Endothelial cell of umbilical vein (primary cell): Measurements from ENCODE around the gene PRDM8. TPM values are rescaled to one million over a fixed set of nuclear protein-coding genes. Genes with fewer than 3 reads are reported as not detected.

Source experiments
- BruUV-seq: library from RNA; stranded (reverse); fragments of 400-500 nt; replicated peaks from 2 replicates; lab custom pipeline; 2021; lab: Mats Ljungman, UMichigan
- CTCF ChIA-PET: fragments of 300-600, 350-600 bp; sonication (Branson Sonifier 250); formaldehyde crosslinking; loops from one replicate; lab custom pipeline; 2021; ENCODE audit warnings: antibody characterized with exemption, inconsistent platforms; lab: Charles Lee
- POLR2A ChIA-PET: fragments of 300-600, 350-600 bp; sonication (Branson Sonifier 250); formaldehyde crosslinking; loops from one replicate; lab custom pipeline; 2021; ENCODE audit warnings: antibody characterized with exemption, inconsistent platforms; lab: Charles Lee
- DNase-seq: peaks from one replicate; pipeline ENCODE4 v3.0.0-alpha.2; 2011; ENCODE audit warnings: low read depth, low spot score
- FAIRE-seq: peaks from 2 replicates; lab custom pipeline; 2011; peaks lifted over from hg19 to GRCh38; lab: Jason Lieb, UNC
- H2AFZ ChIP-seq: 2 replicates; pipeline ENCODE4 v1.6.0; 2012; ENCODE audit warnings: low read depth, low read length, control low read depth, inconsistent platforms
- H3K27ac ChIP-seq: 2 replicates; pipeline ENCODE4 v1.5.1; 2011; ENCODE audit warnings: low read depth, mild to moderate bottlenecking, control low read depth, low read length, moderate library complexity; ENCODE audit not compliant: insufficient read depth
- H3K27me3 ChIP-seq, 2 experiments: 2 replicates each; pipeline versions ENCODE4 v1.6.0 to v1.6.1; 2011; ENCODE audit warnings: low read length in 2 of 2, mixed read lengths in 1 of 2; ENCODE audit not compliant: control insufficient read depth in 2 of 2, insufficient read depth in 2 of 2
- H3K36me3 ChIP-seq, 2 experiments: 2 replicates in 1 of 2; 3 replicates in 1 of 2; pipeline ENCODE4 v1.5.1; 2011; ENCODE audit warnings: low read length in 2 of 2, mild to moderate bottlenecking in 1 of 2, moderate library complexity in 1 of 2; ENCODE audit not compliant: control insufficient read depth in 2 of 2, insufficient read depth in 2 of 2; ENCODE audit errors: extremely low read depth in 1 of 2
- H3K4me1 ChIP-seq: 3 replicates; pipeline ENCODE4 v1.5.1; 2011; ENCODE audit warnings: mild to moderate bottlenecking, low read length; ENCODE audit not compliant: control insufficient read depth, insufficient read depth; ENCODE audit errors: extremely low read depth
- H3K4me2 ChIP-seq: 2 replicates; pipeline ENCODE4 v1.6.1; 2011; ENCODE audit warnings: low read length, control low read depth, mixed read lengths; ENCODE audit not compliant: insufficient read depth
- H3K4me3 ChIP-seq, 3 experiments: fragments of 200-600 bp in 1 of 3; sonication (generic), shearing (Covaris generic) in 1 of 3; replicated peaks in 1 of 3; 2 replicates each; pipeline ENCODE4 v1.5.1; 2011 to 2016; ENCODE audit warnings: control low read depth in 3 of 3, low read length in 3 of 3, mild to moderate bottlenecking in 2 of 3, inconsistent platforms in 1 of 3, low read depth in 1 of 3, moderate library complexity in 1 of 3; ENCODE audit not compliant: insufficient read depth in 1 of 3
- H3K79me2 ChIP-seq: 2 replicates; pipeline ENCODE4 v1.6.0; 2012; ENCODE audit warnings: low read length, inconsistent platforms; ENCODE audit not compliant: control insufficient read depth, insufficient read depth
- H3K9ac ChIP-seq: replicated peaks from 2 replicates; pipeline ENCODE3; 2011; ENCODE audit warnings: low read length, control low read depth; ENCODE audit not compliant: insufficient read depth; ENCODE audit errors: extremely low read depth
- H3K9me1 ChIP-seq: replicated peaks from 3 replicates; pipeline ENCODE4 v1.6.0; 2011; ENCODE audit warnings: mild to moderate bottlenecking, low read length; ENCODE audit not compliant: control insufficient read depth, insufficient read depth; ENCODE audit errors: extremely low read depth
- H3K9me3 ChIP-seq: replicated peaks from 2 replicates; pipeline ENCODE4 v1.5.1; 2012; ENCODE audit warnings: low read length, inconsistent platforms; ENCODE audit not compliant: control insufficient read depth, insufficient read depth
- H4K20me1 ChIP-seq: replicated peaks from 2 replicates; pipeline ENCODE3; 2011; ENCODE audit warnings: mild to moderate bottlenecking, low read length; ENCODE audit not compliant: control insufficient read depth, insufficient read depth; ENCODE audit errors: extremely low read depth
- EZH2 ChIP-seq: IDR thresholded peaks from 2 replicates; pipeline ENCODE4 v1.6.1; 2012; ENCODE audit warnings: borderline replicate concordance, low read depth, mild to moderate bottlenecking, moderate library complexity, low read length, inconsistent platforms; ENCODE audit not compliant: severe bottlenecking
- FOS ChIP-seq: IDR thresholded peaks from 2 replicates; pipeline ENCODE4 v1.6.1; 2011; ENCODE audit warnings: mild to moderate bottlenecking, low read length, moderate library complexity, borderline replicate concordance; ENCODE audit not compliant: insufficient read depth
- JUN ChIP-seq: IDR thresholded peaks from 2 replicates; pipeline ENCODE4 v1.6.1; 2011; ENCODE audit warnings: borderline replicate concordance, low read depth; ENCODE audit not compliant: insufficient read length, insufficient read depth
- MAX ChIP-seq: IDR thresholded peaks from 2 replicates; pipeline ENCODE4 v1.6.1; 2011; ENCODE audit not compliant: insufficient read depth, insufficient read length
- MYC ChIP-seq: IDR thresholded peaks from one replicate; pipeline ENCODE4 v1.6.1; 2011; ENCODE audit warnings: mild to moderate bottlenecking, low read depth, low read length
- POLR2A ChIP-seq: IDR thresholded peaks from 2 replicates; pipeline ENCODE4 v1.6.1; 2012; ENCODE audit warnings: low read depth, mild to moderate bottlenecking, control low read depth, low read length
- POLR2AphosphoS5 ChIP-seq: IDR thresholded peaks from 2 replicates; pipeline ENCODE4 v1.6.1; 2012; ENCODE audit warnings: low read depth, mild to moderate bottlenecking, control low read depth, low read length, moderate library complexity; ENCODE audit not compliant: insufficient read depth
- dilution Hi-C: fragments of 300-500 bp; cut with MboI; formaldehyde crosslinking; loops from one replicate; pipeline ENCODE4 v1.15.0; 2019; ENCODE audit warnings: low sequenced_read_pairs; ENCODE audit not compliant: extremely low pct_ligation_motif_present
- intact Hi-C: fragments of 100-400 bp; cut with micrococcal nuclease; formaldehyde crosslinking; loops from one replicate; pipeline ENCODE4 v1.10.0; 2022
- polyA plus RNA-seq, 4 experiments: library from polyadenylated mRNA; depleted of rRNA in 3 of 4; stranded (reverse) in 3 of 4; unstranded in 1 of 4; fragments of >200 nt; gene quantifications; 2 replicates each; pipeline versions ENCODE4 v1.2.1 to v1.2.3, GENCODE V29; 2011 to 2012; ENCODE audit warnings: missing spikeins in 1 of 4
- total RNA-seq: library from RNA; stranded (reverse); gene quantifications from 2 replicates; pipeline ENCODE4 v1.2.3, GENCODE V29; 2021
- TF ChIP-seq, protein P1 (sequence below), 2 donors: IDR thresholded peaks; 1 replicate in 1 of 2; 2 replicates in 1 of 2; pipeline ENCODE4 v1.5.1; 2011; ENCODE audit warnings: low read length in 2 of 2, mild to moderate bottlenecking in 2 of 2, moderate library complexity in 2 of 2, control low read depth in 1 of 2, inconsistent platforms in 1 of 2, low read depth in 1 of 2; ENCODE audit not compliant: insufficient read depth in 1 of 2; ENCODE audit errors: extremely low read depth in 1 of 2

The PRDM8 gene
- total and polyA plus RNA-seq, 2 donors (not counting 3 experiments of a cell fraction or from before 2014, with no cell fraction given): 0.28 to 0.82 TPM

GRCh38 chr4:80202741-80203553 is 5.6 kb downstream of the PRDM8 start:
- Histone ChIP-seq H3K4me2 (peak overlapping the region; percentile 55), H4K20me1 (no peaks in the 10 kb centered on the region), H3K36me3 (no peaks in the 10 kb centered on the region), H3K27ac (no peak overlapping the region), H3K4me3 (peak overlapping the region; percentile 43 to 48 (median 47)), H3K4me1 (peaks cover 13% of the 10 kb centered on the region), H3K9ac (peak overlapping the region; percentile 28), H3K9me3 (no peaks in the 10 kb centered on the region), H3K27me3 (peaks cover 31 to 39% of the 10 kb centered on the region in 2 experiments), H3K79me2 (no peaks in the 10 kb centered on the region), H3K9me1 (no peaks in the 10 kb centered on the region), H2AFZ (peak overlapping the region; percentile 91)
- ChIA-PET CTCF (interaction anchor here (0.6 to 5.9 kb wide), 29 partner anchors 9 to 1250 kb away, joined by 3 to 93 read pairs (median 4); partner anchors contain the start of genes ANTXR2, CFAP299 and FGF5), POLR2A (interaction anchor here (1.3 kb wide), 1 partner anchor 17 kb away, joined by 4 read pairs; no protein-coding TSS in a partner anchor)
- dilution Hi-C loops (no loop called here), intact Hi-C loops (loop anchor here (1.0 to 5.0 kb wide), 7 partner anchors 12 to 1251 kb away; partner anchors contain the start of gene ANTXR2)
- peak; percentile 44 for TF ChIP-seq EZH2
- TF ChIP-seq FOS: no peak
- TF ChIP-seq POLR2A: no peak
- DNase-seq (peak; percentile 37), FAIRE-seq (peak; percentile 42)
- no TSS peak for BruUV-seq

GRCh38 chr4:80204433-80205011 is 7.2 kb downstream of the PRDM8 start:
- TF ChIP-seq, protein P1, sequence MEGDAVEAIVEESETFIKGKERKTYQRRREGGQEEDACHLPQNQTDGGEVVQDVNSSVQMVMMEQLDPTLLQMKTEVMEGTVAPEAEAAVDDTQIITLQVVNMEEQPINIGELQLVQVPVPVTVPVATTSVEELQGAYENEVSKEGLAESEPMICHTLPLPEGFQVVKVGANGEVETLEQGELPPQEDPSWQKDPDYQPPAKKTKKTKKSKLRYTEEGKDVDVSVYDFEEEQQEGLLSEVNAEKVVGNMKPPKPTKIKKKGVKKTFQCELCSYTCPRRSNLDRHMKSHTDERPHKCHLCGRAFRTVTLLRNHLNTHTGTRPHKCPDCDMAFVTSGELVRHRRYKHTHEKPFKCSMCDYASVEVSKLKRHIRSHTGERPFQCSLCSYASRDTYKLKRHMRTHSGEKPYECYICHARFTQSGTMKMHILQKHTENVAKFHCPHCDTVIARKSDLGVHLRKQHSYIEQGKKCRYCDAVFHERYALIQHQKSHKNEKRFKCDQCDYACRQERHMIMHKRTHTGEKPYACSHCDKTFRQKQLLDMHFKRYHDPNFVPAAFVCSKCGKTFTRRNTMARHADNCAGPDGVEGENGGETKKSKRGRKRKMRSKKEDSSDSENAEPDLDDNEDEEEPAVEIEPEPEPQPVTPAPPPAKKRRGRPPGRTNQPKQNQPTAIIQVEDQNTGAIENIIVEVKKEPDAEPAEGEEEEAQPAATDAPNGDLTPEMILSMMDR (IDR thresholded peaks at IDR 0.05; ENCODE audit: extremely low read depth in 1 of 2, insufficient read depth in 1 of 2, low read depth in 1 of 2, low read length in 2 of 2): no peak
- no peak for TF ChIP-seq EZH2
- no peak for TF ChIP-seq MAX
- no peak for TF ChIP-seq POLR2A
- TF ChIP-seq POLR2AphosphoS5: no peak
- no peak for TF ChIP-seq MYC
- no peak for TF ChIP-seq JUN
- no peak for TF ChIP-seq FOS
- CTCF ChIA-PET: interaction anchor here (1.2 to 2.5 kb wide), 2 partner anchors 11 to 16 kb away, joined by 4 to 11 read pairs; no protein-coding TSS in a partner anchor
- dilution Hi-C loops (no loop called here), intact Hi-C loops (loop anchor here (5.0 kb wide), 3 partner anchors 287 to 1252 kb away; no protein-coding TSS in a partner anchor)
- H3K4me1 ChIP-seq: peaks cover 10% of the 10 kb centered on the region
- BruUV-seq: no TSS peak
- H3K9me1 ChIP-seq: no peaks in the 10 kb centered on the region
- H3K27ac ChIP-seq: no peak overlapping the region
- no peak overlapping the region for H3K9ac ChIP-seq
- no peaks in the 10 kb centered on the region for H3K79me2 ChIP-seq
- peaks cover 20 to 24% of the 10 kb centered on the region in 2 experiments for H3K27me3 ChIP-seq
- FAIRE-seq (no peak), DNase-seq (no peak)
- H3K9me3 ChIP-seq: no peaks in the 10 kb centered on the region
- H4K20me1 ChIP-seq: no peaks in the 10 kb centered on the region
- POLR2A ChIA-PET: no interaction called here
- no peak overlapping the region for H3K4me3 ChIP-seq
- no peak overlapping the region for H3K4me2 ChIP-seq
- H3K36me3 ChIP-seq: no peaks in the 10 kb centered on the region
- H2AFZ ChIP-seq: no peak overlapping the region
